Activated CD4-positive, alpha-beta memory T cell treated with anti-CD3 and anti-CD28 coated beads, Interleukin-2, amount 10 ng/mL, durations not matched to agents 7 days and 5 days (primary cell): ENCODE data around the gene TYK2. TPM values are rescaled to one million over a fixed set of nuclear protein-coding genes. Genes with fewer than 3 reads are reported as not detected.
"Not testable (repeated sequence)": the region's sequence is repeated elsewhere in the genome, so short reads cannot be mapped to it uniquely, and the experiment has no call there.

Experiments used
- CTCF ChIA-PET: fragments of 350-600 bp; sonication (Branson Sonifier 250); formaldehyde crosslinking; loops from one replicate; lab custom pipeline; 2021; ENCODE audit warnings: antibody characterized with exemption, inconsistent platforms; lab: Charles Lee
- POLR2A ChIA-PET: fragments of 350-600 bp; sonication (Branson Sonifier 250); formaldehyde crosslinking; loops from one replicate; lab custom pipeline; 2021; ENCODE audit warnings: antibody characterized with exemption; lab: Charles Lee
- DNase-seq: peaks from one replicate; pipeline ENCODE4 v3.0.0-alpha.2; 2020
- H3K27ac Mint-ChIP-seq: one replicate; pipeline ENCODE4 v1.8.0; 2021; ENCODE audit warnings: mild to moderate bottlenecking, mixed read lengths
- H3K27me3 Mint-ChIP-seq: one replicate; pipeline ENCODE4 v1.8.0; 2021; ENCODE audit warnings: mixed read lengths
- H3K36me3 Mint-ChIP-seq: one replicate; pipeline ENCODE4 v1.8.0; 2021; ENCODE audit warnings: low read depth, mixed read lengths
- H3K4me1 Mint-ChIP-seq: one replicate; pipeline ENCODE4 v1.8.0; 2021; ENCODE audit warnings: mixed read lengths
- H3K4me3 Mint-ChIP-seq: one replicate; pipeline ENCODE4 v1.8.0; 2021; ENCODE audit warnings: mild to moderate bottlenecking, mixed read lengths
- H3K9me3 Mint-ChIP-seq: one replicate; pipeline ENCODE4 v1.8.0; 2021; ENCODE audit warnings: mixed read lengths
- total RNA-seq, 2 experiments: library from RNA; stranded (reverse); gene quantifications; one replicate each; pipeline ENCODE4 v1.2.3, GENCODE V29; 2021

TYK2 gene
- total RNA-seq, 2 experiments from 2014 or later = 226 to 243 TPM

- CTCF ChIA-PET = interaction anchor here (0.6 to 22.3 kb wide), 6 partner anchors 3 to 445 kb away, joined by 3 to 707 read pairs (median 12); partner anchors contain the start of genes CDC37 and PDE4A
- peaks cover 81% of the 10 kb centered on the region for H3K4me1 Mint-ChIP-seq
- H3K4me3 Mint-ChIP-seq = peak overlapping the region; percentile 82
- H3K27me3 Mint-ChIP-seq = peaks cover 27% of the 10 kb centered on the region
- POLR2A ChIA-PET = interaction anchor here (1.4 to 27.4 kb wide), 4 partner anchors 6 to 148 kb away, joined by 4 to 780 read pairs (median 392); partner anchors contain the start of genes CDC37, ICAM1 and PDE4A
- H3K27ac Mint-ChIP-seq = peak overlapping the region; percentile 84
- no peaks in the 10 kb centered on the region for H3K9me3 Mint-ChIP-seq
- peaks cover 30% of the 10 kb centered on the region for H3K36me3 Mint-ChIP-seq
- no peak for DNase-seq
These were observed 38.9 kb upstream of the TYK2 start for GRCh38 chr19:10419200-10419645.

GRCh38 chr19:10418485-10419199 lies 38.3 kb upstream of the TYK2 start:
- H3K4me1 Mint-ChIP-seq = peaks cover 77% of the 10 kb centered on the region
- no peaks in the 10 kb centered on the region for H3K9me3 Mint-ChIP-seq
- peak overlapping the region; percentile 82 for H3K4me3 Mint-ChIP-seq
- peaks cover 31% of the 10 kb centered on the region for H3K36me3 Mint-ChIP-seq
- no peak for DNase-seq
- POLR2A ChIA-PET = interaction anchor here (1.0 to 27.4 kb wide), 7 partner anchors 6 to 148 kb away, joined by 3 to 780 read pairs (median 4); partner anchors contain the start of genes CDC37, ICAM1, PDE4A and RAVER1
- H3K27me3 Mint-ChIP-seq = peaks cover 27% of the 10 kb centered on the region
- H3K27ac Mint-ChIP-seq = peak overlapping the region; percentile 61
- CTCF ChIA-PET = interaction anchor here (0.6 to 22.3 kb wide), 9 partner anchors 4 to 446 kb away, joined by 3 to 707 read pairs (median 4); partner anchors contain the start of genes CDC37 and PDE4A

- Mint-ChIP-seq H3K36me3 (peaks cover 27% of the 10 kb centered on the region), H3K27me3 (peaks cover 26% of the 10 kb centered on the region), H3K4me1 (peaks cover 76% of the 10 kb centered on the region), H3K9me3 (no peaks in the 10 kb centered on the region), H3K4me3 (peak overlapping the region; percentile 82), H3K27ac (peak overlapping the region; percentile 61)
- ChIA-PET CTCF (interaction anchor here (0.6 to 22.3 kb wide), 9 partner anchors 4 to 446 kb away, joined by 3 to 707 read pairs (median 4); partner anchors contain the start of genes CDC37 and PDE4A), POLR2A (interaction anchor here (1.0 to 27.4 kb wide), 7 partner anchors 7 to 148 kb away, joined by 3 to 780 read pairs (median 4); partner anchors contain the start of genes CDC37, ICAM1, PDE4A and RAVER1)
- no peak for DNase-seq
These were observed 37.8 kb upstream of the TYK2 start for GRCh38 chr19:10418235-10418484.

DNA sequence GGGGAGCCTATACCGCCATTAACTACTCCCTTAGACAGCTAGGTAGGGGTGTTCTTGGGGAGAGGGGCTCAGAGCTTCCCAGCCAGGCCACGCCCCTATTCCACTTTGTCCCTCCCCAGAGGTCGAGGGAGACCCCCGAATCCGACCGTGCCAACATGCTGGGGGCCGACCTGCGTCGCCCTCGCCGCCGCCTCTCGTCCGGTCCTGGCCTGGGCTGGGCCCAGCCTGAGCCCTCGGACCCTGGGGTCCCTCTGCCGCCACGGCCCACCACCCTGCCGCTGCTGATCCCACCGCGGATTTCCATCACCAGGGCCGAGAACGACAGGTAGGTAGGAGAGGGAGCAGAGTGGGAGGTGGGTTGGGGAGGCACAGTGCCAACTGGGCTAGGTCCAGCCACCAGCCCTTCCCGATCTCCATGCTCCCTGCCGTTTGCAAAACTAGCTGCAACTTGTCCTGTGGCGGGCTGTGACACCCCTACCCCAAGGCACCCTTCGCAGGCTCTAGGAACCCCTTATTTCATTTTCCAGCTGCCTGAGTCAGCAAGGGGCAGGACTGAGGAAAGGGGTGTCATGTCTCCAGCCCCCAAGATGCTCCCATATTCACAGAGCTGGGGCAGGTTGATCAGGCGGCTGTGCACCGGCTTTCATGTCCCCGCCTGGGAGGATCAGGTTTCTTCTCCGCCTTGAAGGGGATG lies 37.3 kb upstream of the TYK2 start:
- H3K36me3 Mint-ChIP-seq = peaks cover 27% of the 10 kb centered on the region
- H3K9me3 Mint-ChIP-seq = no peaks in the 10 kb centered on the region
- H3K4me3 Mint-ChIP-seq = peak overlapping the region; percentile 82
- ChIA-PET CTCF (interaction anchor here (0.6 to 22.3 kb wide), 10 partner anchors 4 to 447 kb away, joined by 3 to 707 read pairs (median 4); partner anchors contain the start of genes CDC37, ICAM1, PDE4A and TYK2), POLR2A (interaction anchor here (1.0 to 27.4 kb wide), 6 partner anchors 7 to 147 kb away, joined by 3 to 780 read pairs (median 4); partner anchors contain the start of genes CDC37, ICAM1, PDE4A and RAVER1)
- H3K27me3 Mint-ChIP-seq = peaks cover 26% of the 10 kb centered on the region
- peaks cover 74% of the 10 kb centered on the region for H3K4me1 Mint-ChIP-seq
- H3K27ac Mint-ChIP-seq = peak overlapping the region; percentile 61
- no peak for DNase-seq

- no peaks in the 10 kb centered on the region for H3K9me3 Mint-ChIP-seq
- peak; percentile 98 for DNase-seq
- H3K27ac Mint-ChIP-seq = peak overlapping the region; percentile 88
- H3K27me3 Mint-ChIP-seq = peaks cover 19% of the 10 kb centered on the region
- peaks cover 74% of the 10 kb centered on the region for H3K4me1 Mint-ChIP-seq
- ChIA-PET POLR2A (interaction anchor here (0.8 to 27.4 kb wide), 5 partner anchors 7 to 153 kb away, joined by 3 to 780 read pairs (median 4); partner anchors contain the start of genes CDC37, PDE4A, RAVER1 and TYK2), CTCF (interaction anchor here (0.6 to 22.3 kb wide), 14 partner anchors 6 to 312 kb away, joined by 3 to 707 read pairs (median 4); partner anchors contain the start of genes CDC37, ICAM1, PDE4A and TYK2)
- H3K36me3 Mint-ChIP-seq = peaks cover 21% of the 10 kb centered on the region
- H3K4me3 Mint-ChIP-seq = peak overlapping the region; percentile 73
These were observed 36.2 kb upstream of the TYK2 start for GRCh38 chr19:10416380-10417257.

GRCh38 chr19:10416083-10416379 lies 35.7 kb upstream of the TYK2 start:
- no peak for DNase-seq
- POLR2A ChIA-PET = interaction anchor here (1.0 to 27.4 kb wide), 3 partner anchors 6 to 35 kb away, joined by 3 to 780 read pairs (median 780); partner anchors contain the start of genes CDC37, PDE4A and TYK2
- Mint-ChIP-seq H3K4me3 (peak overlapping the region; percentile 73), H3K36me3 (peaks cover 16% of the 10 kb centered on the region), H3K4me1 (peaks cover 74% of the 10 kb centered on the region), H3K27me3 (peaks cover 17% of the 10 kb centered on the region), H3K27ac (peak overlapping the region; percentile 88), H3K9me3 (no peaks in the 10 kb centered on the region)
- CTCF ChIA-PET = interaction anchor here (0.6 to 22.3 kb wide), 11 partner anchors 6 to 223 kb away, joined by 3 to 707 read pairs (median 4); partner anchors contain the start of genes CDC37, ICAM1 and PDE4A

DNA sequence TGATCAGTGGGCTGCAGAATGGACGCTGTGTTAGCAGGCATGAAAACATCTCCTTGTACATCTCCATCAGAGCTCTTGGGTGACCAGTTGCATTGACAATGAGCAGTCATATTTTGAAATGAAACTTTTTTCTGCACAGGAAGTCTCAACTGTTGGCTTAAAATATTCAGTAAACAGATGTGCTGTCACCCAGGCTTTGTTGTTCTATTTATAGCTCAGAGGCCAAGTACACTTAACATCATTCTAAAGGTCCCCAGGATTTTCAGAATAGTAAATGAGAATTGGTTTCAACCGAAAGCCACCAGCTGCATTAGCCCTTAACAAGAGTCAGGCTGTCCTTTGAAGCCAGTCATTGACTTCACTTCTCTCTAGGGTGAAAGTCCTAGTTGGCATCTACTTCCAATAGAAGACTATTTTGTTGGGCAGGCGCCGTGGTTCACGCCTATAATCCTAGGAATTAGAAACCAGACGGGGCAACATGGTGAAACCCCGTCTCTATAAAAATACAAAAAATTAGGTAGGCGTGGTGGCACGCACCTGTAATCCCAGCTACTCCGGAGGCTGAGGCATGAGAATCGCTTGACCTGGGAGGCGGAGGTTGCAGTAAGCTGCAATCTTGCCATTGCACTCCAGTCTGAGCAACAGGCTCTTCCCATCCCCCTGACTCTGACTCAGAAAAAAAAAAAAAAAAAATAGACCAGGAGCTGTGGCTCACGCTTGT lies 32.0 kb upstream of the TYK2 start:
- Mint-ChIP-seq H3K27me3 (peaks cover 3% of the 10 kb centered on the region), H3K36me3 (peaks cover 30% of the 10 kb centered on the region), H3K27ac (peak overlapping the region; percentile 95), H3K4me3 (peak overlapping the region; percentile 52), H3K4me1 (peaks cover 86% of the 10 kb centered on the region), H3K9me3 (no peaks in the 10 kb centered on the region)
- DNase-seq = peak; percentile 51
- ChIA-PET CTCF (interaction anchor here (0.8 to 22.3 kb wide), 10 partner anchors 4 to 157 kb away, joined by 3 to 707 read pairs (median 4); partner anchors contain the start of genes CDC37, CDKN2D and PDE4A), POLR2A (interaction anchor here (0.8 to 27.4 kb wide), 8 partner anchors 3 to 191 kb away, joined by 3 to 780 read pairs (median 8); partner anchors contain the start of genes CDC37, ICAM1, KEAP1 and KRI1)

GRCh38 chr19:10411224-10411623 lies 30.9 kb upstream of the TYK2 start:
- H3K4me1 Mint-ChIP-seq = peaks cover 87% of the 10 kb centered on the region
- ChIA-PET CTCF (interaction anchor here (0.6 to 22.3 kb wide), 4 partner anchors 2 to 311 kb away, joined by 5 to 707 read pairs (median 358); partner anchors contain the start of genes CDC37, CDKN2D and PDE4A), POLR2A (interaction anchor here (1.3 to 27.4 kb wide), 4 partner anchors 1 to 156 kb away, joined by 4 to 780 read pairs (median 398); partner anchors contain the start of genes CDC37, KEAP1, KRI1 and PDE4A)
- DNase-seq, H3K9me3 Mint-ChIP-seq, H3K27me3 Mint-ChIP-seq: not testable (repeated sequence)
- peaks cover 30% of the 10 kb centered on the region for H3K36me3 Mint-ChIP-seq
- H3K27ac Mint-ChIP-seq = peak overlapping the region; percentile 95
- H3K4me3 Mint-ChIP-seq = peak overlapping the region; percentile 33

- peaks cover 30% of the 10 kb centered on the region for H3K36me3 Mint-ChIP-seq
- H3K27ac Mint-ChIP-seq = peak overlapping the region; percentile 95
- ChIA-PET CTCF (interaction anchor here (0.8 to 22.2 kb wide), 4 partner anchors 13 to 139 kb away, joined by 3 to 707 read pairs (median 3); partner anchors contain the start of gene PDE4A), POLR2A (interaction anchor here (1.0 to 24.6 kb wide), 6 partner anchors 16 to 149 kb away, joined by 3 to 780 read pairs (median 4); partner anchors contain the start of genes KEAP1, PDE4A, RAVER1 and TYK2)
- H3K9me3 Mint-ChIP-seq = no peaks in the 10 kb centered on the region
- H3K4me1 Mint-ChIP-seq = peaks cover 81% of the 10 kb centered on the region
- peak overlapping the region; percentile 75 for H3K4me3 Mint-ChIP-seq
- no peaks in the 10 kb centered on the region for H3K27me3 Mint-ChIP-seq
- DNase-seq = peak; percentile 87
These were observed 28.3 kb upstream of the TYK2 start for GRCh38 chr19:10408511-10409283.

DNA sequence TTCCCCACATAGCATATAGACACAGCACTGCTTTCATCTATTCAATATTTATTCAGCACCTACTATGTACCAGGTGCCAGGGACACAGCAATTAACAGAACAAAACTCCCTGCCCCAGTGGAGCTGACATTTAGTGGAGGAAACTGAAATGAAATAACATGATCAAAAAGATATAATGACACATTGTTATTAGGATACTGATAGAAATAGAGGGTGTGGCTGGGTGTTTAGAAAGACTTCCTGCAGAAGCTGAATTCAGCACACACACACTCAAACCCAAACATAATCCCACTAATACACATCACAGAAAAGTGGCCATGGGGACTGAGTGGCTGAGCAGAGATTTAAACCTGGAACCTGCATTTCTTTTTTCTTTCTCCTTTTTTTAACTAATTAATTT lies 26.7 kb upstream of the TYK2 start:
- no peaks in the 10 kb centered on the region for H3K27me3 Mint-ChIP-seq
- peaks cover 42% of the 10 kb centered on the region for H3K36me3 Mint-ChIP-seq
- POLR2A ChIA-PET = interaction anchor here (24.6 kb wide), 1 partner anchor 18 kb away, joined by 780 read pairs; the partner anchor contains the start of gene PDE4A
- CTCF ChIA-PET = interaction anchor here (1.0 to 22.2 kb wide), 3 partner anchors 15 to 77 kb away, joined by 3 to 707 read pairs (median 4); partner anchors contain the start of gene PDE4A
- peak overlapping the region; percentile 83 for H3K4me3 Mint-ChIP-seq
- DNase-seq = no peak
- H3K9me3 Mint-ChIP-seq = no peaks in the 10 kb centered on the region
- peak overlapping the region; percentile 95 for H3K27ac Mint-ChIP-seq
- peaks cover 73% of the 10 kb centered on the region for H3K4me1 Mint-ChIP-seq
